SK-N-SH (cell line): Measurements from ENCODE around the gene GRK5. TPM values are rescaled to one million over a fixed set of nuclear protein-coding genes. Genes with fewer than 3 reads are reported as not detected.

Experiments
- CTCF ChIA-PET: fragments of 300-600, 350-600 bp; formaldehyde crosslinking; extraction: SDS; loops from one replicate; lab custom pipeline; 2021; lab: Yijun Ruan, JAX
- POLR2A ChIA-PET: fragments of 350-600 bp; sonication (Branson Sonifier 250); formaldehyde crosslinking; extraction: SDS; loops from one replicate; lab custom pipeline; 2020; ENCODE audit warnings: antibody characterized with exemption, inconsistent platforms; lab: Yijun Ruan, JAX
- DNase-seq: peaks from one replicate; pipeline ENCODE4 v3.0.0; 2012
- H2AFZ ChIP-seq: fragments of 200-600 bp; sonication (generic); 2 replicates; pipeline ENCODE4 v1.8.1; 2016; ENCODE audit warnings: antibody characterized with exemption, mild to moderate bottlenecking, low read depth
- H3F3A ChIP-seq: fragments of 200-600 bp; sonication (generic); replicated peaks from 2 replicates; pipeline ENCODE3; 2016; ENCODE audit warnings: antibody characterized with exemption, mild to moderate bottlenecking; ENCODE audit not compliant: insufficient read depth
- H3K27ac ChIP-seq, 2 experiments: fragments of 200-500 bp in 1 of 2; fragments of 200-600 bp in 1 of 2; sonication (Bioruptor generic) in 1 of 2; sonication (generic), shearing (Covaris generic) in 1 of 2; 2 replicates each; pipeline versions ENCODE4 v1.5.1 to v1.6.1; 2014 to 2016; ENCODE audit warnings: low read depth in 2 of 2, inconsistent platforms in 1 of 2, low read length in 1 of 2, mild to moderate bottlenecking in 1 of 2, mixed read lengths in 1 of 2
- H3K27me3 ChIP-seq: fragments of 200-600 bp; sonication (generic), shearing (Covaris generic); 2 replicates; pipeline ENCODE4 v1.6.1; 2016; ENCODE audit warnings: mixed run types; ENCODE audit not compliant: insufficient read depth
- H3K36me3 ChIP-seq, 2 experiments: fragments of 200-500 bp in 1 of 2; fragments of 200-600 bp in 1 of 2; sonication (Bioruptor generic) in 1 of 2; sonication (generic) in 1 of 2; replicated peaks in 1 of 2; 2 replicates each; pipeline versions ENCODE3 to v1.5.1; 2014 to 2016; ENCODE audit warnings: low read length in 1 of 2, mild to moderate bottlenecking in 1 of 2; ENCODE audit not compliant: insufficient read depth in 2 of 2, control insufficient read depth in 1 of 2
- H3K4me1 ChIP-seq, 2 experiments: fragments of 200-500 bp in 1 of 2; fragments of 200-600 bp in 1 of 2; sonication (Bioruptor generic) in 1 of 2; sonication (generic), shearing (Covaris generic) in 1 of 2; 2 replicates each; pipeline versions ENCODE4 v1.5.1 to v1.6.1; 2014 to 2016; ENCODE audit warnings: low read depth in 1 of 2, low read length in 1 of 2, mixed run types in 1 of 2; ENCODE audit not compliant: insufficient read depth in 2 of 2, control insufficient read depth in 1 of 2
- H3K4me2 ChIP-seq: fragments of 200-600 bp; sonication (generic), shearing (Covaris generic); 2 replicates; pipeline ENCODE4 v1.6.1; 2017; ENCODE audit warnings: mixed run types
- H3K4me3 ChIP-seq, 2 experiments: fragments of 200-500 bp in 1 of 2; fragments of 200-600 bp in 1 of 2; sonication (Bioruptor generic) in 1 of 2; sonication (generic), shearing (Covaris generic) in 1 of 2; 2 replicates each; pipeline versions ENCODE4 v1.5.1 to v1.8.1; 2014 to 2016; ENCODE audit warnings: low read depth in 2 of 2, inconsistent platforms in 1 of 2, low read length in 1 of 2, mild to moderate bottlenecking in 1 of 2, mixed read lengths in 1 of 2, moderate library complexity in 1 of 2
- H3K79me2 ChIP-seq: fragments of 200-600 bp; sonication (generic); 2 replicates; pipeline ENCODE4 v1.8.1; 2017; ENCODE audit warnings: mild to moderate bottlenecking; ENCODE audit not compliant: insufficient read depth
- H3K9ac ChIP-seq: fragments of 200-600 bp; sonication (generic); 2 replicates; pipeline ENCODE4 v1.6.1; 2017; ENCODE audit warnings: mixed run types
- H3K9me2 ChIP-seq: fragments of 200-600 bp; sonication (generic); 2 replicates; pipeline ENCODE4 v1.6.1; 2017; ENCODE audit warnings: mixed run types
- H3K9me3 ChIP-seq: fragments of 200-600 bp; sonication (generic); 2 replicates; pipeline ENCODE4 v1.6.1; 2017; ENCODE audit warnings: mixed run types, mild to moderate bottlenecking, moderate library complexity
- H4K20me1 ChIP-seq: fragments of 200-600 bp; sonication (generic); 2 replicates; pipeline ENCODE4 v1.6.1; 2017; ENCODE audit warnings: mild to moderate bottlenecking, mixed run types; ENCODE audit not compliant: insufficient read depth
- CHD2 ChIP-seq: fragments of 150-350 bp; IDR thresholded peaks from 2 replicates; pipeline ENCODE4 v1.6.1; 2018; ENCODE audit warnings: low read length; ENCODE audit not compliant: partially characterized antibody
- ELF1 ChIP-seq: IDR thresholded peaks from 2 replicates; pipeline ENCODE4 v1.4.0; 2012
- FOXJ3 ChIP-seq: sonication (generic); formaldehyde crosslinking; IDR thresholded peaks from 2 replicates; pipeline ENCODE4 v1.5.1; 2020; ENCODE audit warnings: mild to moderate bottlenecking, missing genetic modification reagents
- GABPA ChIP-seq: IDR thresholded peaks from 2 replicates; pipeline ENCODE4 v1.4.0; 2012; ENCODE audit warnings: low read depth, mild to moderate bottlenecking
- MXI1 ChIP-seq: IDR thresholded peaks from 2 replicates; pipeline ENCODE4 v1.6.1; 2012; ENCODE audit warnings: mild to moderate bottlenecking, low read depth, low read length, improper control_type of control experiment
- RAD21 ChIP-seq: IDR thresholded peaks from 2 replicates; pipeline ENCODE4 v1.6.1; 2012; ENCODE audit warnings: mild to moderate bottlenecking, low read length
- TCF12 ChIP-seq: IDR thresholded peaks from 2 replicates; pipeline ENCODE4 v1.4.0; 2012
- TEAD4 ChIP-seq: IDR thresholded peaks from 2 replicates; pipeline ENCODE4 v1.4.0; 2012; ENCODE audit warnings: mild to moderate bottlenecking, borderline replicate concordance; ENCODE audit not compliant: insufficient read depth
- YY1 ChIP-seq: IDR thresholded peaks from 2 replicates; pipeline ENCODE4 v1.4.0; 2012; ENCODE audit warnings: low read depth, mild to moderate bottlenecking
- WGBS: methylation state at CpG from one replicate; pipeline ENCODE4 v1.1.6; 2017; ENCODE audit warnings: low lambda C conversion rate; 5-methylcytosine and 5-hydroxymethylcytosine counted together
- polyA plus RNA-seq, 3 experiments: library from polyadenylated mRNA; depleted of rRNA; stranded (reverse); fragments of >200 nt; gene quantifications; 2 replicates each; pipeline ENCODE4 v1.2.3, GENCODE V29; 2012
- TF ChIP-seq, protein P1 (sequence below): IDR thresholded peaks from 2 replicates; pipeline ENCODE4 v1.6.1; 2012; ENCODE audit warnings: mild to moderate bottlenecking, low read depth, low read length, moderate library complexity
- TF ChIP-seq, protein P2 (sequence below): IDR thresholded peaks from 2 replicates; pipeline ENCODE4 v1.4.0; 2012; ENCODE audit warnings: low read depth
- TF ChIP-seq, protein P3 (sequence below): fragments of 150-350 bp; IDR thresholded peaks from 2 replicates; pipeline ENCODE4 v1.6.1; 2017; ENCODE audit warnings: antibody characterized with exemption, low read length, low read depth, borderline replicate concordance

GRK5 gene
- polyA plus RNA-seq, 1 of the 3 experiments (the other 2 are of a cell fraction), result 12.1 TPM

DNA sequence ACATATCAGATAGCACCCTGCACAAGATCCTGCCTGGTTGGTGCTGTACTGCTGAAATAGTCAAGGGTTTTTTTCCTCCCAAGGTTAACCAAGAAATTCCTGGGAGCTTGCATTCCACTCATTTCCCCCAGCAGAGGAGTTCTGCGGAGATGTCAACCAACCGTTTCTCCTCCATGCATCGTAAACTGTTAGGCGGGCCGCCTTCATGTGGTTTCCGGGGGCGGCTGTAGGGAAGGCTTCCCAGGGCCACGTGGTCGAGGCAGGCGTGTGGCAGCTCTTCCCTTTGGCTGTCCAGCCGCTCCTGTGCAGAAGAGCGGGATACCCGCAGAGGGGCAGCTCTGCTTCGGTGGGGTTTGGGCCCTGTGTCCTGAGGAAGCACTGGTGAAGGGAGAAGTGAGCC, 221.4 kb downstream of the GRK5 start:
- H4K20me1 ChIP-seq, result no peaks in the 10 kb centered on the region
- POLR2A ChIA-PET, result no interaction called here
- no peaks in the 10 kb centered on the region for H3K9me3 ChIP-seq
- no peaks in the 10 kb centered on the region for H3K79me2 ChIP-seq
- no peaks in the 10 kb centered on the region for H3F3A ChIP-seq
- no peak overlapping the region for H2AFZ ChIP-seq
- TF ChIP-seq YY1 (no peak), GABPA (no peak), CHD2 (no peak), RAD21 (no peak), FOXJ3 (no peak), TCF12 (no peak)
- TF ChIP-seq, protein P1, sequence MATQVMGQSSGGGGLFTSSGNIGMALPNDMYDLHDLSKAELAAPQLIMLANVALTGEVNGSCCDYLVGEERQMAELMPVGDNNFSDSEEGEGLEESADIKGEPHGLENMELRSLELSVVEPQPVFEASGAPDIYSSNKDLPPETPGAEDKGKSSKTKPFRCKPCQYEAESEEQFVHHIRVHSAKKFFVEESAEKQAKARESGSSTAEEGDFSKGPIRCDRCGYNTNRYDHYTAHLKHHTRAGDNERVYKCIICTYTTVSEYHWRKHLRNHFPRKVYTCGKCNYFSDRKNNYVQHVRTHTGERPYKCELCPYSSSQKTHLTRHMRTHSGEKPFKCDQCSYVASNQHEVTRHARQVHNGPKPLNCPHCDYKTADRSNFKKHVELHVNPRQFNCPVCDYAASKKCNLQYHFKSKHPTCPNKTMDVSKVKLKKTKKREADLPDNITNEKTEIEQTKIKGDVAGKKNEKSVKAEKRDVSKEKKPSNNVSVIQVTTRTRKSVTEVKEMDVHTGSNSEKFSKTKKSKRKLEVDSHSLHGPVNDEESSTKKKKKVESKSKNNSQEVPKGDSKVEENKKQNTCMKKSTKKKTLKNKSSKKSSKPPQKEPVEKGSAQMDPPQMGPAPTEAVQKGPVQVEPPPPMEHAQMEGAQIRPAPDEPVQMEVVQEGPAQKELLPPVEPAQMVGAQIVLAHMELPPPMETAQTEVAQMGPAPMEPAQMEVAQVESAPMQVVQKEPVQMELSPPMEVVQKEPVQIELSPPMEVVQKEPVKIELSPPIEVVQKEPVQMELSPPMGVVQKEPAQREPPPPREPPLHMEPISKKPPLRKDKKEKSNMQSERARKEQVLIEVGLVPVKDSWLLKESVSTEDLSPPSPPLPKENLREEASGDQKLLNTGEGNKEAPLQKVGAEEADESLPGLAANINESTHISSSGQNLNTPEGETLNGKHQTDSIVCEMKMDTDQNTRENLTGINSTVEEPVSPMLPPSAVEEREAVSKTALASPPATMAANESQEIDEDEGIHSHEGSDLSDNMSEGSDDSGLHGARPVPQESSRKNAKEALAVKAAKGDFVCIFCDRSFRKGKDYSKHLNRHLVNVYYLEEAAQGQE, result no peak
- TF ChIP-seq, protein P2, sequence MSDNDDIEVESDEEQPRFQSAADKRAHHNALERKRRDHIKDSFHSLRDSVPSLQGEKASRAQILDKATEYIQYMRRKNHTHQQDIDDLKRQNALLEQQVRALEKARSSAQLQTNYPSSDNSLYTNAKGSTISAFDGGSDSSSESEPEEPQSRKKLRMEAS, result no peak
- TF ChIP-seq, protein P3, sequence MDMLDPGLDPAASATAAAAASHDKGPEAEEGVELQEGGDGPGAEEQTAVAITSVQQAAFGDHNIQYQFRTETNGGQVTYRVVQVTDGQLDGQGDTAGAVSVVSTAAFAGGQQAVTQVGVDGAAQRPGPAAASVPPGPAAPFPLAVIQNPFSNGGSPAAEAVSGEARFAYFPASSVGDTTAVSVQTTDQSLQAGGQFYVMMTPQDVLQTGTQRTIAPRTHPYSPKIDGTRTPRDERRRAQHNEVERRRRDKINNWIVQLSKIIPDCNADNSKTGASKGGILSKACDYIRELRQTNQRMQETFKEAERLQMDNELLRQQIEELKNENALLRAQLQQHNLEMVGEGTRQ, result no peak
- DNase-seq, result no peak
- H3K9me2 ChIP-seq, result no peaks in the 10 kb centered on the region
- H3K4me1 ChIP-seq, result peaks cover 0 to 3% of the 10 kb centered on the region in 2 experiments; a peak in 1 of 4 replicates
- peaks cover 3 to 5% of the 10 kb centered on the region in 2 experiments for H3K36me3 ChIP-seq
- no peak overlapping the region for H3K4me2 ChIP-seq
- no peak overlapping the region for H3K27ac ChIP-seq
- CTCF ChIA-PET, result interaction anchor here (1.0 to 3.3 kb wide), 3 partner anchors 16 to 223 kb away, joined by 3 to 19 read pairs (median 4); no protein-coding TSS in a partner anchor
- no peak overlapping the region for H3K4me3 ChIP-seq
- H3K27me3 ChIP-seq, result no peaks in the 10 kb centered on the region
- no peak overlapping the region for H3K9ac ChIP-seq
- 97% methylated on average over 14 of the region's 14 CpGs for WGBS

DNA sequence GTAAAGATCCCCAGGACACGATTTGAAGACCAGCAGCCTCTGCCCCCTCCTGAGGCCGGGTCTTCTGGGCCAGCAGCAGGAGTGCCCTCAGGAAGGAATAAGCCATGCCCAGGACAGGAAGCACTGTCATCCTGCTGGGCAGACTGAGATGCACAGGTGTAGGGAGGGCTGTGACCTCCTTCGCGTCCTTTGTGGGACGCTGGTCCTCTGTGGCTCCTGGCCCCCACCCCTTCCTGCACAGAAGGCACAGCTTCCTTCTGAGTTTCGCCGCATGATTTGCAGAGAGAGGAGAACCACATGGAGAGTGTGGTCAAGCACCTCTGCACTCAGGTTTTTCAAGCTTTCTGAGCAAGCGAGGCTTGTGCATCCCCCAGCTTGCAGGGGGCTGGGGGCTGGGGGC, 222.4 kb downstream of the GRK5 start:
- DNase-seq, result no peak
- Histone ChIP-seq H3K4me1 (peaks cover 0 to under 1% of the 10 kb centered on the region in 2 experiments; a peak in 1 of 4 replicates), H3K27ac (no peak overlapping the region), H3K9me3 (no peaks in the 10 kb centered on the region), H3K4me3 (no peak overlapping the region), H4K20me1 (no peaks in the 10 kb centered on the region), H2AFZ (no peak overlapping the region), H3K27me3 (no peaks in the 10 kb centered on the region), H3K9ac (no peak overlapping the region), H3K4me2 (no peak overlapping the region), H3K36me3 (peaks cover 3 to 5% of the 10 kb centered on the region in 2 experiments), H3F3A (no peaks in the 10 kb centered on the region), H3K79me2 (no peaks in the 10 kb centered on the region), H3K9me2 (no peaks in the 10 kb centered on the region)
- CTCF ChIA-PET, result interaction anchor here (0.9 to 3.3 kb wide), 4 partner anchors 12 to 220 kb away, joined by 3 to 19 read pairs (median 3); no protein-coding TSS in a partner anchor
- POLR2A ChIA-PET, result no interaction called here
- WGBS, result 78% methylated on average over 5 of the region's 8 CpGs
- TF ChIP-seq GABPA (no peak), TCF12 (no peak), MXI1 (no peak), TEAD4 (no peak), ELF1 (no peak)
